GM10266 (cell line): ENCODE data around the gene SLC26A1.

Experiments used
- DNase-seq: peaks from one replicate; pipeline ENCODE4 v3.0.0; 2012; ENCODE audit errors: extremely low spot score
- CTCF ChIP-seq: IDR thresholded peaks from 2 replicates; pipeline ENCODE4 v1.5.1; 2012; ENCODE audit warnings: mild to moderate bottlenecking, low read depth; ENCODE audit not compliant: control insufficient read depth, insufficient read depth; ENCODE audit errors: missing control alignments

SLC26A1 gene

GRCh38 chr4:950136-951020 is 42.8 kb downstream of the SLC26A1 start:
- DNase-seq = no peak
- TF ChIP-seq CTCF = no peak

GRCh38 chr4:949656-950055 is 43.5 kb downstream of the SLC26A1 start:
- no peak for DNase-seq

GRCh38 chr4:948936-949300 is 44.3 kb downstream of the SLC26A1 start:
- TF ChIP-seq CTCF = no peak
- DNase-seq = no peak

More at GRCh38 chr4:949656-950055, 43.5 kb downstream of the SLC26A1 start:
- TF ChIP-seq CTCF = no peak

GRCh38 chr4:948101-948935 is 44.9 kb downstream of the SLC26A1 start:
- TF ChIP-seq CTCF = no peak
- DNase-seq = no peak

GRCh38 chr4:947491-947971 is 45.7 kb downstream of the SLC26A1 start:
- no peak for DNase-seq
- no peak for TF ChIP-seq CTCF

- DNase-seq = no peak
- no peak for TF ChIP-seq CTCF
Observed at GRCh38 chr4:946517-947471, 46.4 kb downstream of the SLC26A1 start.
